ENCODE results near the gene UCP2.

Gene UCP2

GRCh38 chr11:73931039-73931645 lies 51.5 kb downstream of the UCP2 start:
- Histone ChIP-seq H3K27ac (no peak overlapping the region), H3K9me3 (peaks cover 2% of the 10 kb centered on the region; the same call in 1 of the 2 replicates), H3K4me1 (no peaks in the 10 kb centered on the region)

GRCh38 chr11:73929388-73929787 lies 53.3 kb downstream of the UCP2 start:
- no peak overlapping the region for H3K4me2 ChIP-seq
- no peak overlapping the region for H3K27ac ChIP-seq
- no peaks in the 10 kb centered on the region for H3K4me1 ChIP-seq
- peaks cover 73% of the 10 kb centered on the region for H3K36me3 ChIP-seq
- H4K20me1 ChIP-seq, result no peaks in the 10 kb centered on the region
- TF ChIP-seq Cebpa-rat (IDR thresholded peaks at IDR 0.05), result no peak
- H3K27me3 ChIP-seq, result no peaks in the 10 kb centered on the region
- H3K9me3 ChIP-seq, result no peaks in the 10 kb centered on the region
- H3K4me3 ChIP-seq, result no peak overlapping the region
- H3K9ac ChIP-seq, result no peak overlapping the region

More at GRCh38 chr11:73931039-73931645, 51.5 kb downstream of the UCP2 start:
- H3K27me3 ChIP-seq, result no peaks in the 10 kb centered on the region
- no peak overlapping the region for H3K4me3 ChIP-seq
- no peak for TF ChIP-seq Cebpa-rat (IDR thresholded peaks at IDR 0.05)
- H3K9ac ChIP-seq, result no peak overlapping the region
- no peak overlapping the region for H3K4me2 ChIP-seq
- H3K36me3 ChIP-seq, result peaks cover 67% of the 10 kb centered on the region
- no peaks in the 10 kb centered on the region for H4K20me1 ChIP-seq

All from BLaER1 (cell line).